GM18498 (cell line): ENCODE results near the gene SLC6A2.
"Not testable (repeated sequence)": the region's sequence is repeated elsewhere in the genome, so short reads cannot be mapped to it uniquely, and the experiment has no call there.

Source experiments
- ATAC-seq: cut with Tn5 transposase; IDR thresholded peaks from one replicate; pipeline ENCODE4 v1.9.1; 2021; ENCODE audit warnings: mild to moderate bottlenecking, moderate library complexity; ENCODE audit not compliant: unreplicated experiment

SLC6A2 gene

GRCh38 chr16:55655897-55656681 lies at the start of gene SLC6A2:
Gene SLC6A2 (plus strand): TSS chr16:55655988. CDS start chr16:55656695, 707 bp downstream.
- ATAC-seq = no peak

- no peak for ATAC-seq
Measured at GRCh38 chr16:55613613-55614335, 42.0 kb upstream of the SLC6A2 start.

GRCh38 chr16:55615071-55615470 lies 40.7 kb upstream of the SLC6A2 start:
- ATAC-seq = no peak

- ATAC-seq = not testable (repeated sequence)
Measured at GRCh38 chr16:55615670-55616069, 40.1 kb upstream of the SLC6A2 start.

- no peak for ATAC-seq
Measured at GRCh38 chr16:55621771-55622170, 34.0 kb upstream of the SLC6A2 start.

GRCh38 chr16:55622272-55622671 lies 33.5 kb upstream of the SLC6A2 start:
- no peak for ATAC-seq

- ATAC-seq = no peak
Measured at GRCh38 chr16:55622930-55623561, 32.7 kb upstream of the SLC6A2 start.

GRCh38 chr16:55623640-55624039 lies 32.1 kb upstream of the SLC6A2 start:
- no peak for ATAC-seq

GRCh38 chr16:55624696-55625095 lies 31.1 kb upstream of the SLC6A2 start:
- no peak for ATAC-seq

GRCh38 chr16:55625843-55626242 lies 29.9 kb upstream of the SLC6A2 start:
- ATAC-seq = no peak

- no peak for ATAC-seq
Measured at GRCh38 chr16:55628306-55628968, 27.4 kb upstream of the SLC6A2 start.

- ATAC-seq = no peak
Measured at GRCh38 chr16:55630774-55631173, 25.0 kb upstream of the SLC6A2 start.

GRCh38 chr16:55632259-55632658 lies 23.5 kb upstream of the SLC6A2 start:
- ATAC-seq = no peak

- ATAC-seq = no peak
Measured at GRCh38 chr16:55634193-55634592, 21.6 kb upstream of the SLC6A2 start.

GRCh38 chr16:55638256-55638655 lies 17.5 kb upstream of the SLC6A2 start:
- ATAC-seq = no peak

GRCh38 chr16:55640701-55641327 lies 15.0 kb upstream of the SLC6A2 start:
- no peak for ATAC-seq

GRCh38 chr16:55641430-55642056 lies 14.2 kb upstream of the SLC6A2 start:
- no peak for ATAC-seq

GRCh38 chr16:55642611-55643010 lies 13.2 kb upstream of the SLC6A2 start:
- no peak for ATAC-seq

- no peak for ATAC-seq
Measured at GRCh38 chr16:55643161-55643970, 12.4 kb upstream of the SLC6A2 start.
